HEK293 (cell line): ENCODE results near the gene FMNL1.

Experiments used
- CTCF ChIA-PET: fragments of 350-600 bp; formaldehyde crosslinking; extraction: SDS; loops from one replicate; lab custom pipeline; 2021; ENCODE audit warnings: antibody characterized with exemption; lab: Yijun Ruan, JAX
- POLR2A ChIA-PET: fragments of 300-600 bp; formaldehyde crosslinking; extraction: SDS; loops from one replicate; lab custom pipeline; 2020; ENCODE audit warnings: antibody characterized with exemption, inconsistent platforms; lab: Yijun Ruan, JAX
- H3K27ac ChIP-seq: fragments of 200-500 bp; sonication (Bioruptor generic); 2 replicates; pipeline ENCODE4 v1.5.1; 2014; ENCODE audit warnings: low read depth, low read length, control low read depth, inconsistent platforms; ENCODE audit errors: extremely low read depth
- H3K36me3 ChIP-seq, 2 experiments: fragments of 200-500 bp in 1 of 2; sonication (Bioruptor generic) in 1 of 2; 1 replicate in 1 of 2; 2 replicates in 1 of 2; pipeline ENCODE4 v1.5.1; 2014 to 2017; ENCODE audit warnings: inconsistent platforms in 2 of 2, low read length in 2 of 2; ENCODE audit not compliant: control insufficient read depth in 2 of 2, insufficient read depth in 1 of 2
- H3K4me1 ChIP-seq: fragments of 200-500 bp; sonication (Bioruptor generic); 2 replicates; pipeline ENCODE4 v1.5.1; 2014; ENCODE audit warnings: mild to moderate bottlenecking, low read length, inconsistent platforms; ENCODE audit not compliant: control insufficient read depth, insufficient read depth
- H3K4me3 ChIP-seq: 2 replicates; pipeline ENCODE4 v1.5.1; 2011; ENCODE audit warnings: low read depth, mild to moderate bottlenecking, control low read depth, low read length, moderate library complexity
- H3K9me3 ChIP-seq: fragments of 200-500 bp; sonication (Bioruptor generic); 2 replicates; pipeline ENCODE4 v1.5.1; 2014; ENCODE audit warnings: low read depth, low read length, inconsistent platforms; ENCODE audit not compliant: control insufficient read depth, insufficient read depth
- BCL11A ChIP-seq: fragments of 450-650 bp; formaldehyde crosslinking; IDR thresholded peaks from 2 replicates; pipeline ENCODE4 v1.5.1; 2016; ENCODE audit warnings: low read depth, missing biosample characterization, missing genetic modification characterization
- EGR2 ChIP-seq: fragments of 450-650 bp; formaldehyde crosslinking; IDR thresholded peaks from 2 replicates; pipeline ENCODE4 v1.5.1; 2016; ENCODE audit warnings: low read depth, missing biosample characterization, missing genetic modification characterization
- FEZF1 ChIP-seq: fragments of 450-650 bp; formaldehyde crosslinking; IDR thresholded peaks from 2 replicates; pipeline ENCODE4 v1.5.1; 2016; ENCODE audit warnings: missing biosample characterization, missing genetic modification characterization
- GLIS1 ChIP-seq: fragments of 450-650 bp; formaldehyde crosslinking; IDR thresholded peaks from 2 replicates; pipeline ENCODE4 v1.5.1; 2016; ENCODE audit warnings: missing biosample characterization, missing genetic modification characterization
- GLIS2 ChIP-seq: fragments of 450-650 bp; formaldehyde crosslinking; IDR thresholded peaks from 2 replicates; pipeline ENCODE4 v1.5.1; 2016; ENCODE audit warnings: missing biosample characterization, missing genetic modification characterization
- KLF1 ChIP-seq: fragments of 450-650 bp; formaldehyde crosslinking; IDR thresholded peaks from 2 replicates; pipeline ENCODE4 v1.5.1; 2016; ENCODE audit warnings: missing biosample characterization, missing genetic modification characterization
- SP2 ChIP-seq: fragments of 450-650 bp; formaldehyde crosslinking; IDR thresholded peaks from 2 replicates; pipeline ENCODE4 v1.5.1; 2016; ENCODE audit warnings: missing biosample characterization, missing genetic modification characterization
- ZBTB1 ChIP-seq: fragments of 450-650 bp; formaldehyde crosslinking; IDR thresholded peaks from 2 replicates; pipeline ENCODE4 v1.5.1; 2016; ENCODE audit warnings: missing biosample characterization, missing genetic modification characterization
- ZFHX2 ChIP-seq: fragments of 450-650 bp; formaldehyde crosslinking; conservative IDR thresholded peaks from 2 replicates; pipeline ENCODE4 v1.5.1; 2016; ENCODE audit warnings: missing biosample characterization, missing genetic modification characterization
- ZFP41 ChIP-seq: fragments of 450-650 bp; formaldehyde crosslinking; IDR thresholded peaks from 2 replicates; pipeline ENCODE4 v1.5.1; 2016; ENCODE audit warnings: missing biosample characterization, missing genetic modification characterization, borderline replicate concordance
- ZFP69B ChIP-seq: fragments of 450-650 bp; formaldehyde crosslinking; IDR thresholded peaks from 2 replicates; pipeline ENCODE4 v1.5.1; 2016; ENCODE audit warnings: missing biosample characterization, missing genetic modification characterization
- ZIC2 ChIP-seq: fragments of 450-650 bp; formaldehyde crosslinking; IDR thresholded peaks from 2 replicates; pipeline ENCODE4 v1.5.1; 2016; ENCODE audit warnings: missing biosample characterization, missing genetic modification characterization
- ZNF169 ChIP-seq: fragments of 450-650 bp; formaldehyde crosslinking; IDR thresholded peaks from 2 replicates; pipeline ENCODE4 v1.5.1; 2016; ENCODE audit warnings: missing biosample characterization, missing genetic modification characterization
- ZNF335 ChIP-seq: fragments of 450-650 bp; formaldehyde crosslinking; conservative IDR thresholded peaks from 2 replicates; pipeline ENCODE4 v1.5.1; 2016; ENCODE audit warnings: missing biosample characterization, missing genetic modification characterization
- ZNF341 ChIP-seq: fragments of 450-650 bp; formaldehyde crosslinking; IDR thresholded peaks from 2 replicates; pipeline ENCODE4; 2016; ENCODE audit warnings: low read depth, missing biosample characterization, missing genetic modification characterization
- ZNF423 ChIP-seq: fragments of 450-650 bp; formaldehyde crosslinking; IDR thresholded peaks from 2 replicates; pipeline ENCODE4 v1.5.1; 2016; ENCODE audit warnings: missing biosample characterization, missing genetic modification characterization
- ZNF514 ChIP-seq: fragments of 450-650 bp; formaldehyde crosslinking; IDR thresholded peaks from 2 replicates; pipeline ENCODE4 v1.5.1; 2016; ENCODE audit warnings: missing biosample characterization, missing genetic modification characterization
- ZNF544 ChIP-seq: fragments of 450-650 bp; formaldehyde crosslinking; IDR thresholded peaks from 2 replicates; pipeline ENCODE4 v1.5.0; 2017; ENCODE audit warnings: missing biosample characterization, missing genetic modification characterization
- ZNF76 ChIP-seq: fragments of 450-650 bp; formaldehyde crosslinking; IDR thresholded peaks from 2 replicates; pipeline ENCODE4; 2016; ENCODE audit warnings: low read depth, missing biosample characterization, missing genetic modification characterization, borderline replicate concordance
- ZNF777 ChIP-seq: fragments of 450-650 bp; formaldehyde crosslinking; IDR thresholded peaks from 2 replicates; pipeline ENCODE4 v1.5.1; 2017; ENCODE audit warnings: missing biosample characterization, missing genetic modification characterization, borderline replicate concordance
- TF ChIP-seq, protein P1 (sequence below): fragments of 450-650 bp; formaldehyde crosslinking; IDR thresholded peaks from 2 replicates; pipeline ENCODE4 v1.5.1; 2016; ENCODE audit warnings: missing biosample characterization, missing genetic modification characterization
- TF ChIP-seq, protein P2 (sequence below): fragments of 450-650 bp; formaldehyde crosslinking; IDR thresholded peaks from 2 replicates; pipeline ENCODE4 v1.5.1; 2016; ENCODE audit warnings: missing biosample characterization, missing genetic modification characterization
- TF ChIP-seq, protein P3 (sequence below): fragments of 450-650 bp; formaldehyde crosslinking; IDR thresholded peaks from 2 replicates; pipeline ENCODE4 v1.5.1; 2016; ENCODE audit warnings: missing biosample characterization, missing genetic modification characterization
- TF ChIP-seq, protein P4 (sequence below): fragments of 450-650 bp; formaldehyde crosslinking; IDR thresholded peaks from 2 replicates; pipeline ENCODE4 v1.5.1; 2017; ENCODE audit warnings: missing biosample characterization, missing genetic modification characterization

The FMNL1 gene

DNA sequence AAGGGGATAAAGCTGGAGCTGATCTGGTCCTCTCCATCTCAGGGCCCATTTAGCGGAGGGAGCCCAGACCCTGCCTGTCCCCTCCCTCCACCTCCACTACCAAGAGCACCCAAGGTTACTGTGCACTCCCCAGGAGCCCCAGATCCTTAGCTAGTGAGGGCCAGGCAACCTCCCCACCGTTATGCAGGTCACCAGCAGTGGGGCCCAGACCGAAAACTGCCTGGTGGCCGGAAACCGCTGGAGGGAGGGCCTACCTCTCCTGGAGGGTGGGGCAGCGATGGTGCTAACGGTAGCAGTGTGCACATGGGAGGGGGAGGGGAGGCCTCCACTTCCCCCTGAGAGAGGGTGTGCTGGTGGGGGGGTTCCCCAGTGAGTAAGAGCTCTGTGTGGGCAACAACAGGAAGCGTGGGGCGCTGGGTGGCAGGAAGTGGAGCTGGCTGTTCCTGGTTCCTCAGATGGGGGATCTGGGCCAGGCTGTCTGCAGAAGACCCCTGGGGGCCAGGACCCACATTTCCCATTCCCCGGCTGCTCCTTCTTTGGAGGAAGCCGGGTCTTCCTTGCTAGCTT, 4.4 kb downstream of the FMNL1 start:
- no peak overlapping the region for H3K27ac ChIP-seq
- H3K36me3 ChIP-seq: no peaks in the 10 kb centered on the region
- no peak overlapping the region for H3K4me3 ChIP-seq
- no peaks in the 10 kb centered on the region for H3K9me3 ChIP-seq
- ChIA-PET CTCF (interaction anchor here (0.8 to 3.1 kb wide), 7 partner anchors 9 to 159 kb away, joined by 3 to 30 read pairs (median 5); partner anchors contain the start of gene MAP3K14), POLR2A (interaction anchor here (1.6 kb wide), 1 partner anchor 77 kb away, joined by 8 read pairs; the partner anchor contains the start of gene HEXIM1)
- TF ChIP-seq ZNF777 (tag by site-specific recombination) (no peak), ZNF341 (peak; percentile 59), ZFP41 (tag by site-specific recombination) (no peak), ZFHX2 (tag by site-specific recombination) (peak; percentile 26; the same call in 1 of the 2 replicates), ZNF544 (tag by site-specific recombination) (no peak), ZIC2 (tag by site-specific recombination) (peak; percentile 30; the same call in 1 of the 2 replicates), SP2 (tag by site-specific recombination) (peak; percentile 27), FEZF1 (tag by site-specific recombination) (no peak), GLIS1 (tag by site-specific recombination) (peak; percentile 64), ZNF423 (tag by site-specific recombination) (no peak), KLF1 (tag by site-specific recombination) (peak; percentile 32; the same call in 1 of the 2 replicates), ZFP69B (tag by site-specific recombination) (peak; percentile 84; the same call in 1 of the 2 replicates), GLIS2 (tag by site-specific recombination) (peak; percentile 61), BCL11A (tag by site-specific recombination) (no peak), ZBTB1 (no peak), ZNF335 (tag by site-specific recombination) (peak; percentile 9; the same call in 1 of the 2 replicates), ZNF514 (no peak), EGR2 (tag by site-specific recombination) (0 out of 2 replicates have a peak, but pooled peaks have one; percentile 28), ZNF169 (tag by site-specific recombination) (no peak), ZNF76 (tag by site-specific recombination) (no peak)
- TF ChIP-seq, protein P1, sequence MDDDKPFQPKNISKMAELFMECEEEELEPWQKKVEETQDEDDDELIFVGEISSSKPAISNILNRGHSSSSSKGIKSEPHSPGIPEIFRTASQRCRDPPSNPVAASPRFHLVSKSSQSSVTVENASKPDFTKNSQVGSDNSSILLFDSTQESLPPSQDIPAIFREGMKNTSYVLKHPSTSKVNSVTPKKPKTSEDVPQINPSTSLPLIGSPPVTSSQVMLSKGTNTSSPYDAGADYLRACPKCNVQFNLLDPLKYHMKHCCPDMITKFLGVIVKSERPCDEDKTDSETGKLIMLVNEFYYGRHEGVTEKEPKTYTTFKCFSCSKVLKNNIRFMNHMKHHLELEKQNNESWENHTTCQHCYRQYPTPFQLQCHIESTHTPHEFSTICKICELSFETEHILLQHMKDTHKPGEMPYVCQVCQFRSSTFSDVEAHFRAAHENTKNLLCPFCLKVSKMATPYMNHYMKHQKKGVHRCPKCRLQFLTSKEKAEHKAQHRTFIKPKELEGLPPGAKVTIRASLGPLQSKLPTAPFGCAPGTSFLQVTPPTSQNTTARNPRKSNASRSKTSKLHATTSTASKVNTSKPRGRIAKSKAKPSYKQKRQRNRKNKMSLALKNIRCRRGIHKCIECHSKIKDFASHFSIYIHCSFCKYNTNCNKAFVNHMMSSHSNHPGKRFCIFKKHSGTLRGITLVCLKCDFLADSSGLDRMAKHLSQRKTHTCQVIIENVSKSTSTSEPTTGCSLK (tag by site-specific recombination): no peak
- TF ChIP-seq, protein P2, sequence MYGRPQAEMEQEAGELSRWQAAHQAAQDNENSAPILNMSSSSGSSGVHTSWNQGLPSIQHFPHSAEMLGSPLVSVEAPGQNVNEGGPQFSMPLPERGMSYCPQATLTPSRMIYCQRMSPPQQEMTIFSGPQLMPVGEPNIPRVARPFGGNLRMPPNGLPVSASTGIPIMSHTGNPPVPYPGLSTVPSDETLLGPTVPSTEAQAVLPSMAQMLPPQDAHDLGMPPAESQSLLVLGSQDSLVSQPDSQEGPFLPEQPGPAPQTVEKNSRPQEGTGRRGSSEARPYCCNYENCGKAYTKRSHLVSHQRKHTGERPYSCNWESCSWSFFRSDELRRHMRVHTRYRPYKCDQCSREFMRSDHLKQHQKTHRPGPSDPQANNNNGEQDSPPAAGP: no peak
- TF ChIP-seq, protein P3, sequence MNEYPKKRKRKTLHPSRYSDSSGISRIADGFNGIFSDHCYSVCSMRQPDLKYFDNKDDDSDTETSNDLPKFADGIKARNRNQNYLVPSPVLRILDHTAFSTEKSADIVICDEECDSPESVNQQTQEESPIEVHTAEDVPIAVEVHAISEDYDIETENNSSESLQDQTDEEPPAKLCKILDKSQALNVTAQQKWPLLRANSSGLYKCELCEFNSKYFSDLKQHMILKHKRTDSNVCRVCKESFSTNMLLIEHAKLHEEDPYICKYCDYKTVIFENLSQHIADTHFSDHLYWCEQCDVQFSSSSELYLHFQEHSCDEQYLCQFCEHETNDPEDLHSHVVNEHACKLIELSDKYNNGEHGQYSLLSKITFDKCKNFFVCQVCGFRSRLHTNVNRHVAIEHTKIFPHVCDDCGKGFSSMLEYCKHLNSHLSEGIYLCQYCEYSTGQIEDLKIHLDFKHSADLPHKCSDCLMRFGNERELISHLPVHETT (tag by site-specific recombination): no peak
- TF ChIP-seq, protein P4, sequence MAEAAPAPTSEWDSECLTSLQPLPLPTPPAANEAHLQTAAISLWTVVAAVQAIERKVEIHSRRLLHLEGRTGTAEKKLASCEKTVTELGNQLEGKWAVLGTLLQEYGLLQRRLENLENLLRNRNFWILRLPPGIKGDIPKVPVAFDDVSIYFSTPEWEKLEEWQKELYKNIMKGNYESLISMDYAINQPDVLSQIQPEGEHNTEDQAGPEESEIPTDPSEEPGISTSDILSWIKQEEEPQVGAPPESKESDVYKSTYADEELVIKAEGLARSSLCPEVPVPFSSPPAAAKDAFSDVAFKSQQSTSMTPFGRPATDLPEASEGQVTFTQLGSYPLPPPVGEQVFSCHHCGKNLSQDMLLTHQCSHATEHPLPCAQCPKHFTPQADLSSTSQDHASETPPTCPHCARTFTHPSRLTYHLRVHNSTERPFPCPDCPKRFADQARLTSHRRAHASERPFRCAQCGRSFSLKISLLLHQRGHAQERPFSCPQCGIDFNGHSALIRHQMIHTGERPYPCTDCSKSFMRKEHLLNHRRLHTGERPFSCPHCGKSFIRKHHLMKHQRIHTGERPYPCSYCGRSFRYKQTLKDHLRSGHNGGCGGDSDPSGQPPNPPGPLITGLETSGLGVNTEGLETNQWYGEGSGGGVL (tag by site-specific recombination): peak; percentile 59
- no peaks in the 10 kb centered on the region; the same call in 1 of the 2 replicates for H3K4me1 ChIP-seq
